ENCODE measurements around the gene TMEM178B.

GRCh38 chr7:141431140-141431479 is 357.2 kb downstream of the TMEM178B start:
- TF ChIP-seq CTCF (IDR thresholded peaks at IDR 0.05; ENCODE audit: poor library complexity) (no peak), EZH2 (IDR thresholded peaks at IDR 0.05; ENCODE audit: borderline replicate concordance) (no peak)
